HUES48 (cell line): ENCODE measurements around the gene CMTM5.

Experiments used
- H3K27ac ChIP-seq: one replicate; pipeline ENCODE4 v1.7.0; 2013; ENCODE audit warnings: low read depth, low read length, inconsistent platforms
- H3K27me3 ChIP-seq: 2 replicates; pipeline ENCODE4 v1.6.1; 2013; ENCODE audit warnings: mild to moderate bottlenecking, low read length; ENCODE audit not compliant: control insufficient read depth, insufficient read depth
- H3K36me3 ChIP-seq: 2 replicates; pipeline ENCODE4 v1.6.1; 2013; ENCODE audit warnings: low read length; ENCODE audit not compliant: control insufficient read depth, insufficient read depth
- H3K4me1 ChIP-seq: 2 replicates; pipeline ENCODE4 v1.6.1; 2013; ENCODE audit warnings: mild to moderate bottlenecking, low read length; ENCODE audit not compliant: control insufficient read depth, insufficient read depth
- H3K4me3 ChIP-seq: 2 replicates; pipeline ENCODE4 v1.5.1; 2013; ENCODE audit warnings: mild to moderate bottlenecking, low read depth, low read length
- H3K9ac ChIP-seq: 2 replicates; pipeline ENCODE4 v1.6.1; 2013; ENCODE audit warnings: mild to moderate bottlenecking, low read depth, low read length, moderate library complexity
- H3K9me3 ChIP-seq: 2 replicates; pipeline ENCODE4 v1.6.1; 2013; ENCODE audit warnings: low read length; ENCODE audit not compliant: control insufficient read depth, insufficient read depth

The CMTM5 gene

GRCh38 chr14:23370221-23370620, 6.6 kb upstream of the CMTM5 start:
- no peaks in the 10 kb centered on the region for H3K36me3 ChIP-seq
- H3K27me3 ChIP-seq, result peaks cover 24% of the 10 kb centered on the region
- H3K4me3 ChIP-seq, result no peak overlapping the region

GRCh38 chr14:23371865-23372264, 5.0 kb upstream of the CMTM5 start:
- Histone ChIP-seq H3K36me3 (no peaks in the 10 kb centered on the region), H3K9me3 (no peaks in the 10 kb centered on the region), H3K27ac (no peak overlapping the region), H3K9ac (no peak overlapping the region), H3K4me3 (no peak overlapping the region), H3K4me1 (peaks cover 6% of the 10 kb centered on the region), H3K27me3 (peaks cover 24% of the 10 kb centered on the region)

More at GRCh38 chr14:23370221-23370620, 6.6 kb upstream of the CMTM5 start:
- H3K4me1 ChIP-seq, result peaks cover 10% of the 10 kb centered on the region
- H3K9me3 ChIP-seq, result no peaks in the 10 kb centered on the region
- H3K9ac ChIP-seq, result no peak overlapping the region
- H3K27ac ChIP-seq, result no peak overlapping the region

GRCh38 chr14:23372509-23372908, 4.3 kb upstream of the CMTM5 start, which contains the start of gene IL25:
Gene IL25, plus strand, starts transcription at chr14:23372809.
- Histone ChIP-seq H3K9me3 (no peaks in the 10 kb centered on the region), H3K36me3 (no peaks in the 10 kb centered on the region), H3K27ac (no peak within 1 kb of the TSS), H3K4me1 (no peaks in the 10 kb centered on the region; the same call in 1 of the 2 replicates), H3K27me3 (peaks cover 23% of the 10 kb centered on the region), H3K9ac (no peak within 1 kb of the TSS), H3K4me3 (no peak within 1 kb of the TSS)

- no peak overlapping the region for H3K4me3 ChIP-seq
- H3K27ac ChIP-seq, result no peak overlapping the region
- no peaks in the 10 kb centered on the region for H3K4me1 ChIP-seq
- no peak overlapping the region for H3K9ac ChIP-seq
- H3K27me3 ChIP-seq, result peaks cover 23% of the 10 kb centered on the region
- no peaks in the 10 kb centered on the region for H3K36me3 ChIP-seq
- H3K9me3 ChIP-seq, result no peaks in the 10 kb centered on the region
Observed at GRCh38 chr14:23373041-23373440, 3.8 kb upstream of the CMTM5 start.

GRCh38 chr14:23375527-23376251, 1.2 kb upstream of the CMTM5 start:
- peaks cover 22% of the 10 kb centered on the region for H3K27me3 ChIP-seq
- H3K27ac ChIP-seq, result no peak overlapping the region
- H3K4me3 ChIP-seq, result no peak overlapping the region
- no peaks in the 10 kb centered on the region for H3K4me1 ChIP-seq
- H3K9me3 ChIP-seq, result no peaks in the 10 kb centered on the region
- H3K9ac ChIP-seq, result no peak overlapping the region
- H3K36me3 ChIP-seq, result no peaks in the 10 kb centered on the region

GRCh38 chr14:23377198-23377550, 328 bp downstream of the CMTM5 start:
- Histone ChIP-seq H3K4me1 (no peaks in the 10 kb centered on the region), H3K9me3 (no peaks in the 10 kb centered on the region), H3K27me3 (peaks cover 16% of the 10 kb centered on the region), H3K4me3 (no peak overlapping the region), H3K36me3 (no peaks in the 10 kb centered on the region), H3K9ac (no peak overlapping the region), H3K27ac (no peak overlapping the region)

GRCh38 chr14:23377573-23378563, 1.0 kb downstream of the CMTM5 start:
- Histone ChIP-seq H3K27ac (no peak overlapping the region), H3K27me3 (peaks cover 16% of the 10 kb centered on the region), H3K4me3 (no peak overlapping the region), H3K9me3 (no peaks in the 10 kb centered on the region), H3K9ac (no peak overlapping the region), H3K36me3 (no peaks in the 10 kb centered on the region), H3K4me1 (no peaks in the 10 kb centered on the region)

GRCh38 chr14:23378612-23379220, 1.9 kb downstream of the CMTM5 start:
- Histone ChIP-seq H3K4me3 (no peak overlapping the region), H3K4me1 (no peaks in the 10 kb centered on the region), H3K27me3 (peaks cover 16% of the 10 kb centered on the region), H3K36me3 (no peaks in the 10 kb centered on the region), H3K9ac (no peak overlapping the region), H3K27ac (no peak overlapping the region), H3K9me3 (no peaks in the 10 kb centered on the region)

GRCh38 chr14:23379366-23380196, 2.7 kb downstream of the CMTM5 start:
- H3K9me3 ChIP-seq, result no peaks in the 10 kb centered on the region
- H3K27ac ChIP-seq, result no peak overlapping the region
- no peak overlapping the region for H3K9ac ChIP-seq
- H3K36me3 ChIP-seq, result no peaks in the 10 kb centered on the region
- H3K4me3 ChIP-seq, result no peak overlapping the region
- peaks cover 16% of the 10 kb centered on the region for H3K27me3 ChIP-seq
- H3K4me1 ChIP-seq, result no peaks in the 10 kb centered on the region

- Histone ChIP-seq H3K27ac (no peak overlapping the region), H3K36me3 (no peaks in the 10 kb centered on the region), H3K27me3 (peaks cover 16% of the 10 kb centered on the region), H3K4me3 (no peak overlapping the region), H3K4me1 (no peaks in the 10 kb centered on the region), H3K9me3 (no peaks in the 10 kb centered on the region), H3K9ac (no peak overlapping the region)
Observed at GRCh38 chr14:23380197-23380914, 3.5 kb downstream of the CMTM5 start.
